GM12891 (cell line): ENCODE data around the gene ARHGAP15.

Experiments used
- DNase-seq: peaks from one replicate; pipeline ENCODE4 v3.0.0; 2011; ENCODE audit warnings: low spot score; ENCODE audit not compliant: insufficient read length
- FAIRE-seq: peaks from 2 replicates; lab custom pipeline; 2011; peaks lifted over from hg19 to GRCh38; lab: Jason Lieb, UNC
- PAX5 ChIP-seq: IDR thresholded peaks from 2 replicates; pipeline ENCODE4 v1.6.1; 2011; ENCODE audit warnings: low read length, moderate library complexity, mild to moderate bottlenecking; ENCODE audit not compliant: insufficient read depth, severe bottlenecking
- POLR2A ChIP-seq: IDR thresholded peaks from 2 replicates; pipeline ENCODE4 v1.6.1; 2011; ENCODE audit warnings: low read depth, low read length, control low read depth
- POLR2AphosphoS5 ChIP-seq: IDR thresholded peaks from 2 replicates; pipeline ENCODE4 v1.6.1; 2011; ENCODE audit warnings: low read depth, low read length, control low read depth
- POU2F2 ChIP-seq: IDR thresholded peaks from 2 replicates; pipeline ENCODE4 v1.6.1; 2011; ENCODE audit warnings: low read depth, mild to moderate bottlenecking, control low read depth, low read length, moderate library complexity
- SPI1 ChIP-seq: IDR thresholded peaks from 2 replicates; pipeline ENCODE4 v1.6.1; 2011; ENCODE audit warnings: low read depth, low read length, control low read depth
- TAF1 ChIP-seq: IDR thresholded peaks from 2 replicates; pipeline ENCODE4 v1.6.1; 2011; ENCODE audit warnings: low read depth, low read length, control low read depth

ARHGAP15 gene

GRCh38 chr2:143345887-143346787 is 216.9 kb downstream of the ARHGAP15 start:
- DNase-seq (no peak), FAIRE-seq (peak; percentile 69)
- no peak for TF ChIP-seq SPI1
- TF ChIP-seq POU2F2: no peak
- no peak for TF ChIP-seq PAX5
- no peak for TF ChIP-seq POLR2A
- no peak for TF ChIP-seq POLR2AphosphoS5
- no peak for TF ChIP-seq TAF1

GRCh38 chr2:143347271-143347695 is 218.1 kb downstream of the ARHGAP15 start:
- no peak for TF ChIP-seq PAX5
- TF ChIP-seq POU2F2: no peak
- no peak for TF ChIP-seq TAF1
- no peak for TF ChIP-seq SPI1
- TF ChIP-seq POLR2A: no peak
- no peak for TF ChIP-seq POLR2AphosphoS5
- FAIRE-seq: no peak
- no peak for DNase-seq

GRCh38 chr2:143347901-143348414 is 218.7 kb downstream of the ARHGAP15 start:
- no peak for TF ChIP-seq POU2F2
- no peak for TF ChIP-seq SPI1
- TF ChIP-seq PAX5: no peak
- TF ChIP-seq POLR2AphosphoS5: no peak
- TF ChIP-seq POLR2A: no peak
- no peak for TF ChIP-seq TAF1
- FAIRE-seq (peak; percentile 16), DNase-seq (no peak)

- DNase-seq (no peak), FAIRE-seq (no peak)
- TF ChIP-seq SPI1 (no peak), POLR2A (no peak), TAF1 (no peak)
Measured at GRCh38 chr2:143354050-143354750, 225.0 kb downstream of the ARHGAP15 start.

GRCh38 chr2:143355870-143356269 is 226.7 kb downstream of the ARHGAP15 start:
- no peak for DNase-seq
- TF ChIP-seq POLR2AphosphoS5 (no peak), POU2F2 (no peak), POLR2A (no peak), SPI1 (no peak), TAF1 (no peak), PAX5 (no peak)
- FAIRE-seq: no peak

- no peak for FAIRE-seq
- no peak for DNase-seq
- TF ChIP-seq TAF1 (no peak), POLR2A (no peak), POLR2AphosphoS5 (no peak), PAX5 (no peak), POU2F2 (no peak), SPI1 (no peak)
Measured at GRCh38 chr2:143356336-143356735, 227.1 kb downstream of the ARHGAP15 start.

GRCh38 chr2:143356736-143357446 is 227.7 kb downstream of the ARHGAP15 start:
- no peak for TF ChIP-seq PAX5
- no peak for TF ChIP-seq POU2F2
- no peak for TF ChIP-seq POLR2AphosphoS5
- no peak for FAIRE-seq

GRCh38 chr2:143357966-143358365 is 228.7 kb downstream of the ARHGAP15 start:
- TF ChIP-seq POLR2AphosphoS5 (no peak), TAF1 (no peak), POLR2A (no peak), POU2F2 (no peak), SPI1 (no peak), PAX5 (no peak)
- no peak for DNase-seq
- no peak for FAIRE-seq

More at GRCh38 chr2:143356736-143357446, 227.7 kb downstream of the ARHGAP15 start:
- DNase-seq: no peak
